ENCODE data around the gene KCNG2. TPM values are rescaled to one million over a fixed set of nuclear protein-coding genes. Genes with fewer than 3 reads are reported as not detected.

KCNG2 gene
- total RNA-seq, 1 experiment from 2014 or later: not detected

DNA sequence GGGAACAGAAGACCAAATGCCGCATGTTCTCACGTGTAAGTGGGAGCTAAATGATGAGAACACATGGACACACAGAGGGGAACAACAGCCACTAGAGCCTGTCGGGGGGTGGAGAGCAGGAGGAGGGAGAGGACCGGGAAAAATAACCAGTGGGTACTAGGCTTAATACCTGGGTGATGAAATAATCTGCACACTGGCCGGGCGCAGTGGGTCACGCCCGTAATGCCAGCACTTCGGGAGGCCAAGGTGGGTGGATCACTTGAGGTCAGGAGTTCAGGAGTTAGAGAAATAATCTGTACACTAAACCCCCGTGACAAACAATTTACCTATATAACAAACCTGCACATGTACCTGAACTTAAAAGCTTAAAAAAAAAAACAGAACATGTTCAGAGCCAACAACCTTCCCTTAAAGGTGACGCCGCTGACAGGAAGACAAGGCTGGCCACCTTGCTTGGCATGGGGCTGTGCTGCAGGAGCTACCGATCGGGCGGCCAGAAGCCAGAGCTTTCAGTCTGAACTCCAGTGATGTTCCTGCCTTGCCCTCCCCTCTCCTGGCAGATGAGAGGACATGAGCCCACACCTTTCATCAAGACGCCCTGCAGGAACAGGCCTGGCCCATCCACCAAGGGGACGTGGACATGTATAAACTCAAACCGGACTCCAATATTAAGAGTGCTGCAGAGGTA is 142.5 kb downstream of the KCNG2 start:
- BruUV-seq (replicated peaks): no TSS peak
- intact Hi-C loops (cut with micrococcal nuclease; ENCODE audit: unreplicated experiment): no loop called here
- Histone ChIP-seq H3K4me3 (ENCODE audit: low read depth, low read length) (no peak overlapping the region), H3K9me3 (no peaks in the 10 kb centered on the region), H3K36me3 (ENCODE audit: control insufficient read depth, insufficient read depth, low read length) (no peaks in the 10 kb centered on the region), H3K27me3 (replicated peaks; ENCODE audit: control insufficient read depth, insufficient read depth, low read length) (no peaks in the 10 kb centered on the region), H3K4me1 (peaks cover 9% of the 10 kb centered on the region; the same call in 1 of the 2 replicates)
- Mint-ChIP-seq H3K36me3 (ENCODE audit: insufficient read depth, unreplicated experiment) (no peaks in the 10 kb centered on the region), H3K9me3 (ENCODE audit: unreplicated experiment) (no peaks in the 10 kb centered on the region), H3K4me1 (ENCODE audit: low read depth, unreplicated experiment) (no peaks in the 10 kb centered on the region), H3K27ac (ENCODE audit: unreplicated experiment) (no peak overlapping the region), H3K27me3 (ENCODE audit: insufficient read depth, unreplicated experiment) (no peaks in the 10 kb centered on the region), H3K4me3 (ENCODE audit: unreplicated experiment) (no peak overlapping the region)
- ChIA-PET POLR2A (no interaction called here), CTCF (no interaction called here)
- no peak for DNase-seq
- TF ChIP-seq, protein P1, sequence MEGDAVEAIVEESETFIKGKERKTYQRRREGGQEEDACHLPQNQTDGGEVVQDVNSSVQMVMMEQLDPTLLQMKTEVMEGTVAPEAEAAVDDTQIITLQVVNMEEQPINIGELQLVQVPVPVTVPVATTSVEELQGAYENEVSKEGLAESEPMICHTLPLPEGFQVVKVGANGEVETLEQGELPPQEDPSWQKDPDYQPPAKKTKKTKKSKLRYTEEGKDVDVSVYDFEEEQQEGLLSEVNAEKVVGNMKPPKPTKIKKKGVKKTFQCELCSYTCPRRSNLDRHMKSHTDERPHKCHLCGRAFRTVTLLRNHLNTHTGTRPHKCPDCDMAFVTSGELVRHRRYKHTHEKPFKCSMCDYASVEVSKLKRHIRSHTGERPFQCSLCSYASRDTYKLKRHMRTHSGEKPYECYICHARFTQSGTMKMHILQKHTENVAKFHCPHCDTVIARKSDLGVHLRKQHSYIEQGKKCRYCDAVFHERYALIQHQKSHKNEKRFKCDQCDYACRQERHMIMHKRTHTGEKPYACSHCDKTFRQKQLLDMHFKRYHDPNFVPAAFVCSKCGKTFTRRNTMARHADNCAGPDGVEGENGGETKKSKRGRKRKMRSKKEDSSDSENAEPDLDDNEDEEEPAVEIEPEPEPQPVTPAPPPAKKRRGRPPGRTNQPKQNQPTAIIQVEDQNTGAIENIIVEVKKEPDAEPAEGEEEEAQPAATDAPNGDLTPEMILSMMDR (IDR thresholded peaks at IDR 0.05; ENCODE audit: insufficient read depth in 1 of 2, low read depth in 1 of 2, low read length in 1 of 2, severe bottlenecking in 1 of 2, unreplicated experiment in 1 of 2): no peak

- Mint-ChIP-seq H3K4me3 (ENCODE audit: unreplicated experiment) (no peak overlapping the region), H3K36me3 (ENCODE audit: insufficient read depth, unreplicated experiment) (peaks cover 4% of the 10 kb centered on the region), H3K27me3 (ENCODE audit: insufficient read depth, unreplicated experiment) (no peaks in the 10 kb centered on the region), H3K27ac (ENCODE audit: unreplicated experiment) (no peak overlapping the region), H3K9me3 (ENCODE audit: unreplicated experiment) (no peaks in the 10 kb centered on the region), H3K4me1 (ENCODE audit: low read depth, unreplicated experiment) (no peaks in the 10 kb centered on the region)
- intact Hi-C loops (cut with micrococcal nuclease; ENCODE audit: unreplicated experiment): no loop called here
- no TSS peak for BruUV-seq (replicated peaks)
- no peak overlapping the region for H3K4me3 ChIP-seq (ENCODE audit: low read depth, low read length)
- H3K27me3 ChIP-seq (replicated peaks; ENCODE audit: control insufficient read depth, insufficient read depth, low read length): no peaks in the 10 kb centered on the region
- peaks cover 5% of the 10 kb centered on the region; the same call in 1 of the 2 replicates for H3K4me1 ChIP-seq
- CTCF ChIA-PET: no interaction called here
- no peaks in the 10 kb centered on the region for H3K9me3 ChIP-seq
- TF ChIP-seq, protein P1 (IDR thresholded peaks at IDR 0.05; ENCODE audit: insufficient read depth in 1 of 2, low read depth in 1 of 2, low read length in 1 of 2, severe bottlenecking in 1 of 2, unreplicated experiment in 1 of 2): no peak
- DNase-seq: no peak
- POLR2A ChIA-PET: no interaction called here
- H3K36me3 ChIP-seq (ENCODE audit: control insufficient read depth, insufficient read depth, low read length): no peaks in the 10 kb centered on the region
These were observed 143.2 kb downstream of the KCNG2 start for GRCh38 chr18:79940814-79941472.

DNA sequence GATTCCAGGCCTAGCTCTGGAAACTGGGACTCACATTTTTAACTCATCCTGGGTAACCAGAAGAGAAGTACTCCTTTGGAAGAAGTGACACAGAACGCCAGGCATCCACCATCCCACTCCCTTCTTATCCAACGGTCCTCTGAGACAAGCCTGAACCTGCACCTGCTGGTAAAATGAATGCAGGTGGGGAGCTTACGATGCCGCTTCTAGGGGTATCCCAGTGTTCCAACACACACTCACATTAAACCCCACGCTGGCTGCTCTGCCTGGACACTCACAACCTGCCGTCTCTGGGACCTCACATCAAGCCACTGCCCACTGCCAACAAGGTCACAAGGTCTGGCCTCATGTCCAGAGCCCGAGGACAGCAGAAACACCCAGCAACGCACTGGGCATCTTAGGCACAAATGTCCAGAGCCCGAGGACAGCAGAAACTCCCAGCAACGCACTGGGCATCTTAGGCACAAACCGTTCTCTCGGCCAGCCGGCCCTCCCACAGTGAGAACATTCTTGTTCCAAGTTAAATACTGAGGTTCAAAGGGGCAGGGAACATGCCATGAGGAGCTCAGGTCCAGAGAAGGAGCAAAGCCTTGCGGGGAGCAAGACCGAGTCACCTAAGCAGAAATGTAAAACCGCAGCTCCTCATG is 143.9 kb downstream of the KCNG2 start:
- H3K4me3 ChIP-seq (ENCODE audit: low read depth, low read length): no peak overlapping the region
- H3K27me3 ChIP-seq (replicated peaks; ENCODE audit: control insufficient read depth, insufficient read depth, low read length): no peaks in the 10 kb centered on the region
- POLR2A ChIA-PET: no interaction called here
- no TSS peak for BruUV-seq (replicated peaks)
- Mint-ChIP-seq H3K9me3 (ENCODE audit: unreplicated experiment) (no peaks in the 10 kb centered on the region), H3K36me3 (ENCODE audit: insufficient read depth, unreplicated experiment) (peaks cover 5% of the 10 kb centered on the region), H3K27ac (ENCODE audit: unreplicated experiment) (no peak overlapping the region), H3K4me3 (ENCODE audit: unreplicated experiment) (no peak overlapping the region), H3K27me3 (ENCODE audit: insufficient read depth, unreplicated experiment) (no peaks in the 10 kb centered on the region), H3K4me1 (ENCODE audit: low read depth, unreplicated experiment) (no peaks in the 10 kb centered on the region)
- peaks cover 5% of the 10 kb centered on the region; the same call in 1 of the 2 replicates for H3K4me1 ChIP-seq
- no peaks in the 10 kb centered on the region for H3K36me3 ChIP-seq (ENCODE audit: control insufficient read depth, insufficient read depth, low read length)
- no peaks in the 10 kb centered on the region for H3K9me3 ChIP-seq
- TF ChIP-seq, protein P1 (IDR thresholded peaks at IDR 0.05; ENCODE audit: insufficient read depth in 1 of 2, low read depth in 1 of 2, low read length in 1 of 2, severe bottlenecking in 1 of 2, unreplicated experiment in 1 of 2): no peak
- CTCF ChIA-PET: no interaction called here
- intact Hi-C loops (cut with micrococcal nuclease; ENCODE audit: unreplicated experiment): no loop called here
- no peak for DNase-seq
